CD4-positive, alpha-beta T cell treated with Interleukin-6 at 100 ng/mL for 8 hours (primary cell): ENCODE measurements around the gene LCE1F.

ENCODE experiments used
- DNase-seq: peaks from one replicate; pipeline ENCODE4 v3.0.0-alpha.2; 2020; ENCODE audit warnings: mixed read lengths, low spot score

The LCE1F gene, protein sequence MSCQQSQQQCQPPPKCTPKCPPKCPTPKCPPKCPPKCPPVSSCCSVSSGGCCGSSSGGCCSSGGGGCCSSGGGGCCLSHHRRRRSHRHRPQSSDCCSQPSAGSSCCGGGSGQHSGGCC

DNA sequence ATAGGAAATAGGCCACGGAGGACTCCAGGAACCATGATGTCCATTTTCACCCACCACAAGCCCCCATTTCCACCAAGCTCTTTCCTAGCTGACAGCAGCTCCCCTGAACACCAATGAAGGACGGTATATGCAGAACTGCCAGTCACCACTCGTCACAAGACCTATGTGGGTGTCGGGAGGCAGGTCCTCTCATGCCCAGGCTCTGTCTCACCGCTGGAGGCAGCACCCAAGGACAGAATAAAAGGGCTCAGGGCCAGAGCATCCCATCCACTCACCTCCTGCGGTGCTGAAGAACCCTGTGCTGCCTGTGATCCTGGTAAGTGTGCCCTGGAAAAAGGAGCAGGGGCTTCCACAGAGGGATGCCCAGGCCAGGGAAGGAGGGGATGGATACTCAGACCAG lies at the start of gene LCE1F:
LCE1F (plus strand) TSS at position 266 of the 400 bp plus-strand sequence. CDS start 1,232 bp downstream, outside the sequence.
- no peak for DNase-seq

DNA sequence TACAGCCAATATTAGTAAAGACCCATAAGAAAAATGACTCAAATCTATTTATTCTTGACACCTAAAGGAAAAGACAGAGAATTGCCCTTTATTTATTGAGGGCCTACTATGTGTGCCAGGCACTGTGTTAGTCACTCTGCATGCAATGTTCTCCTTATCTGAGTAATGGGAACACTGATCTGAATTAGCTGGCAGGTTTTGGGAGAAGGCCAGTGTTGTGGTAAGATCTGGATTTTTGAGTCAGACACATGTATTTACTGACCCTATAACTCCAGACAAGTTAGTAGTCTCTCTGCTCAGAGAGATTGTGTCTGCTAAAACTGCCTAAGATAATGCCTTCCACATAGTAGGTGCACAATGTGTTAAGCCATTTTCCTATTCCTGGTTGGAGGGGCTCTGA lies 49.7 kb upstream of the LCE1F start:
- no peak for DNase-seq

DNA sequence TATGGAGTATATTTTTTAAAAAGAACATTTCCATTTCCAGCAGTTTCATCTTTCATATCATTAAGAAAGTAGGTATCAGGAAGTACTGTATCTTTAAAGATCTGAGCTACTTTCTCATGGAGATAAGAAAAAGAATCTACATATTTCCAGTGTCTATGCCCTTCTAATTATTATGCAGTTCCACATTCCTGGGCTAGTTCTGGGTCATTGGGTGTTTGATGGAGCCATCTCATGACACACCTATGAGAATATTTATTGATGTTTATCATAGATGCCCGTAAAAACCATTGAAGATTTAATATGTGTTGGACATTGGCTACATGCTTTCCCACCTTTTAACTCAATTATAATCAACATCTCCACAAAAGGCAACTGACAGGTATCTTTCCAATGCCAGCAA lies 46.0 kb upstream of the LCE1F start:
- DNase-seq: no peak

DNA sequence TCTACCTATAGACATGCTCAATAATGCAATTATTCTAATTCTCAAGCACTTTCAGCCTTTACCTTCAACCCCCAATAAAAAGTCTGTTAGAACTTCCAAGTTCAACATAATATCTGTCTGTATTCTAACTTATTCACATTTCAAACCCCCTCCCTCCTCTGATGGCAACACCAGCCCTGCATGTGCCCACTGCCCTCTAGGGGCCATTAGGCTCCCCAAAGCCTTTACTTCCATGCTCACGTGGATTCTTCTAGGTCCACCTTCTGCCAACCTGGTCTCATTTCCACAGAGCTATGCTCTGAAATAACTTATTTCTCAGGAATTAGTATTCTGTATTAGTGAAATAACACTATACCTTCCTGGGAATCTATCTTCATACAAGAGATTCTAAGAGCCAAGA lies 39.3 kb upstream of the LCE1F start:
- no peak for DNase-seq

DNA sequence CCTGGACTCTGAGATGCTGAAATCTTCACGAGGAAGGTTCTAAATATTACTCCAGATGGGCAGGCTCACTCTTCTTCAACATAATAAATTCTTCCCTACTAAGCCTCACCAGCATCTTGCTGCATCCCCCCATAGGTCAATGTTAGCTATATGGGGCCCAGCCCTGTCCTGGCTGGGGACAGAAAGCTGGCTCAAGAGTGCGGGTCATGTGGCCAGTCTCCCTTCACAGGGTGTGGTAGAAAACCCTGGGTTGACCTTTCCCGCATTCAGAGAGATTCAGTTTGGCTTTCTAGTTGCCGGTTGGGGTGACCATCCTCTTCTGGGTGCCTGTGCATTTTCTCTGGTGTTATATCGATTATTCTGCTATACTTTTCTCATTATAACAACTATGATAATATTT lies 36.9 kb upstream of the LCE1F start:
- DNase-seq: no peak

DNA sequence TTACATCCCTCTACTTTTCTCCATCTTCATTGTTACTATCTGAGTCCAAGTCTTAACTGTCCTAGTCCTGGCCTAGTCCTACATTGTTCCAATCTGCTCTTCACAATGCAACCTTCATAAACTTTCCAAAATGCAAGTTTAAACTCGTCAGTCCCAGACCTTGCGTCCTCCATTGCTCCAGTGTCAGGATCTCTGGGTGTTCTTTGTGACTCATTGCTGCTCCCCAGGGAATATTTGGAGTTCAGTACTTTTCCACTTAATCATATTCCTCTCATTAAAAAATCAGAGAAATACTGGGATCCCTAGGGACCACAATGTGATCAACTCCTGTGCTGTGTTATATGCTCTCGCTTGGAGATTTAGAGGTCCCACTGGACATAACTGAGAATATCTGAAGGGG lies 35.1 kb upstream of the LCE1F start:
- DNase-seq: no peak

DNA sequence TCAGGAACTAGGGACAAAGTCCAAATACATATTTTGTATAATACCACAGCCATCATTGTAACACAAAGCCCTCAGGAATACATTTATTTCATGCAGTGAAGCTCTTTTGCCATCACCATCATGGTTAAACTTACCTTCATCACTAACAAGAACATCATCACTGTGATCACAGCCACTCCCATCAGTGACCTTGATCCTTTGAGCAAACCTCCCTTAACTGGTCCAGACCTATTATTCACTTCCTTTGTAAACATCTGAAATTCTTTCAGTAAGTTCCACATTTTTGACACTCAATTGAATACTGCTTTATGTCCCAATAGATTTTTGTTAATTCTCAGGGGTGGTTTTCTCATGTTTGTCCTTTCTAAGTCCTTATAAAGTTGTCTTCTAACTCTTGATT lies 33.3 kb upstream of the LCE1F start:
- DNase-seq: no peak

DNA sequence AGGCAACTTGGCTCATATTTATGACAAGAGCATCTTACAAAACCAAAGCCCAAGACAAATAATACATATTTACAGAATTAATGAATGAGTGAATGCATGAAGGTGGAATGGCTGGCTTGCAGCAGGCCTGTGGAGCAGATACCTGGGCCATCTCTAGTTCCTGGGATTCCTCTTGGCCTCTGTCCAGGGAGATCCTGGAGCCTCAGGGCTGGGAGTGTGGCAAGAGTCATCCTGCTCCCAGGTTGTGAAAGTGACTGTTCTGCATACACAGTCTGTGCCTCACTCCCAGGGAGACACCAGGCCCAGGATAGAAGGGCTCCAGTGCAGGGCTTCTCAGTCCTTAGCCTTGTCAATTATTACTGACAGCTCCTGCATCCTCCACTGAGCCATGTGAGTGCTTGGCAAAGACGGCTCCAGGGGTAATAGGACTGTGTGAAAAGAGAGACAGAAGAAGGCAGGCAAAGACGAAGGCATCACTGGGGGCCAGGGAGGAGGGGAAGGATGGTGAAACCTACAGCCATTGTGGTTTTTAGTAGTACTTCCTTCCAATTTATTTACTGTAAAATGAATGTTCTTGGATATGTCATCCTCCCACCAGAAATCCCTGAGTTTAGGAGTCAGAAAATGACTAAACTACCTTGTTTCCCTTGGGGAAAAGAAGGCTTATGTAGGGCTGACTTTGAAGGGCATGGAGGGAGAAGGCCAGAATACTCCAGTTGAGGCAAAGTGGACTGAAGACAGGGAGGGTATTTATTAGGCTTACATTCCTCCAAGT lies 31.4 kb upstream of the LCE1F start:
- no peak for DNase-seq

DNA sequence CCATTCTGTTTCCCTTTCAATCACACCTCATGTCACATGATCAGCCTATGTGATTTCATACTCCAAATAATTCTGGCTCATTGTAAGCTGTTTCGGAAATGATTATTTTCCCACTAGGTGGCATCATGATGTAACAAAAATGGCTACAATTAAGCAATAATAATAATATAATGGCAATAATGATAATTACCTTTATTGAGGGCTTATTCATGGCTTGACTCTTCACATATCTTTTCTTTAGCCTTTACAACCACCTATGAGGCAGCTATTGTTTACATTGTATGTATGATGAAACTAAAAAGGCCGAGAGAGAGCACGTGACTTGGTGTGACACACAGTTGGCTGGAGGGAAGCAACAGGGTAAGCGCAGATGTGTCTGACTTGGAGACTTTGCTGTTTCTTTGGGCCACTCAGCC lies 29.6 kb upstream of the LCE1F start:
- no peak for DNase-seq

DNA sequence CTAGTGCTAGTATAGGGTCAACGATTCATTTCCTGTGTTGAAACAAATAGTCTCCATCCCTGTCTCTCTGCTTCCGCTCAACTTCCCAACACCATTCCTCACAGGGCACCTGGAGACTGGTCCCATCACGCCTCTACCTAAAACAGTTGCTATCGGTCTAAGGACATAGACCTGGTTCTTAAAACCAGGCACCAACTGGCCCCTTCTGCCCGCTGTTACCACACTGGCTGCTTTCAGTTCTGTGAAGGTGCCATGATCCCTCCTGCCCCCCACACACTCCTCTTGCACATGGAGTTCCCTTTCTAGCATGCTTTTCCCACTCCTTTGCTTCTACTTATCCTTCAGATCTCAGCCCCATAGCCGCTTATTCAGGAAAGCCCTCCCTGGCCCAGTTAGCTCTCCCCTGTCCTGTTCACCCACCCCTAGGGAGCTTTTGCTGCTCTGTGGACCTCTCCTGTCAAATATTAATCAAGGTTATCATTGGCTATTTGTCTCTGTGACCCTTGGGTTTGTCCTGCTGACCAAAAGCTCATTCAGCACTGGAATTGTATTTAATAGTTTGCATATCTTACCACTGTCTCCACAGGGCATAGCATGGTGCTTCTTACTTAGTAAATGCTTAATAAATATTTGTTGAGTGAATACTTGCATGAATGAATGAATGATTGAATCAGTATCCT lies 29.0 kb upstream of the LCE1F start:
- no peak for DNase-seq

DNA sequence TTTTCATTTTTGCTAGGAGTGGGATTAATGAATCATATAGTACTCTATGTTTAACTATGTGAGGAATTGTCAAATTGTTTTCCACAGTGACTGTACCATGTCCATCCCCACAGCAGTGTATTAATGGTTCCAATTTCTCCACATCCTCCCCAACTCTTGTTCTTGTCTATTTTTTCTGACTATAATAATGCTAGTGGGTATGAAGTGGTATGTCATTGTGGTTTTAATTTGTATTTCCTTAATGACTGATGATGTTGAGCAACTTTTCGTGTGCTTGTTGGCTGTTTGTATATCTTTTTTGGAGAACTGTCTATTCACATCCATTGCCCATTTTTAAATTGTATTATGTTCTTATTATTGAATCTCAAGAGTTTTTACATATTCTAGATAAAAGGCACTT lies 27.1 kb upstream of the LCE1F start:
- DNase-seq: no peak

DNA sequence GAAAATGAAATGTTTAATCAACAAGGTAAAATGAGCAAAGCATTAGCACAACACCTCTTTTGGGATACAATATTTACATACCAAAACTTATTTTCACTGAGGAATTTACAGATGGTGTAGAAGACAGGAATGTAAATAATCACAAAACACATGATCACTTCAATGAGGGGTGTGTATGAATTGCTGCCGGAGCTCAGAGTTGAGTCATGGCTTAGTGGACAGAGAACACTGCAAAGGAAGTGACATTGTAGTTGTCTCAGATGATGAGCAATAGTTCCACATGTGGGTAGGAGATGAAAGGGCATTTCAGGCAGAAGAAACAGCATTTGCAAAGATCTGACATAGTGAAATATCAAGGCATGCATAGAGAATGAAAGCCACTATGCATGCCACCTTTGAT lies 22.7 kb upstream of the LCE1F start:
- no peak for DNase-seq

DNA sequence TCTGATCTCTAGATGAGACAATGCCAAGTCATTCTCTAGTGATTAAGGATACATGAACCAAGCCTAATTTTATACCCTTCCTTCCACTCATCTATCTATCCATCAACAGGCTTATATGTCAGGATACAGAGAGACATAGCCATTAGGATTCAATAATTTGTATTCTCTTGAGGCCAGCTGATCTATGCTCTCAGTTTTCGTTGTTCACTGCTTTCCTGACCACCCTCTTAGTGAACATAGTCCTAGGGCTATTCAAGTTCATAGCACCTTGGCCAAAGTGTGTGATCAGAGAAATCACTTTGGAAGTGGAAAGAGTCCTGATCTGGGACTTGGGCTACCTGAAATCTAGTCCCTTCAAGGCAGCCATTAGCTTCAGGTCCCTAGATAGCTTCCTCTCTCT lies 21.4 kb upstream of the LCE1F start:
- DNase-seq: no peak

DNA sequence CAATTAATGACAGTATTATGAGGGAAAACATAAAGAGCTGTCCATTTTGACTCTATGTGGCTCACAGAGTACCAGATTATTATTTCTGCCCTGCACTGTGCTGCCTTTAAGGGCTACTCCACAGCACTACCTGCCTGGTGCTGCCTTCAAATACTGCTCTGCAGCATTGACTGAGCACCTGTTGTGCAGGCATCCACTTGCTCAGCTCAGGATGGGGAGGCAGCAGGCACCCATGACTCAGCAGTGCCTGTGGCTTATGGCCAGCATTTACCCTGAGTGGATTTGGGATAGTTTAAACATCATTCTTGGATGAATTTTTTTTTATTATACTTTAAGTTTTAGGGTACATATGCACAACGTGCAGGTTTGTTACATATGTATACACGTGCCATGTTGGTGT lies 18.1 kb upstream of the LCE1F start:
- no peak for DNase-seq

DNA sequence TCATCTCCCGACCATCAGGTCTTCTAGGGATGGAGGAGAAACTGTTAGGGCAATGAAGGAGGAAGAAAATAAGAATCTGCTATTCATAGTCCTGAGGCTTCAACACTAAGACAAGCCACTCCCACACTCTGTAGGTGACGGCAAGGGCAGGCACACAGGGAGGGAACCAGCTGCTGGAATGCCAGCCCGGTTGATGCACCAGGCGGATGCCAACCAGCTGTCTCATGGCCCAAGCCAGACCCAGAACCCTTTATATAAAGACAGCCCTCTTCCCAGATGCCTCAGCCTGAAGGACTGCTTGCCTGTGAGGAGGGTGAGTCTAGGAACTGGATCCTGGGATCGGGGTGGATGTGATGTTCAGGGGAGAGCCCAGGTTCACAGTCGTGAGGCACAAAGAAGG lies 17.2 kb upstream of the LCE1F start, which contains the start of gene KPRP:
KPRP (plus strand) TSS at position 279 of the 400 bp plus-strand sequence. CDS start 1,564 bp downstream, outside the sequence.
- no peak for DNase-seq

DNA sequence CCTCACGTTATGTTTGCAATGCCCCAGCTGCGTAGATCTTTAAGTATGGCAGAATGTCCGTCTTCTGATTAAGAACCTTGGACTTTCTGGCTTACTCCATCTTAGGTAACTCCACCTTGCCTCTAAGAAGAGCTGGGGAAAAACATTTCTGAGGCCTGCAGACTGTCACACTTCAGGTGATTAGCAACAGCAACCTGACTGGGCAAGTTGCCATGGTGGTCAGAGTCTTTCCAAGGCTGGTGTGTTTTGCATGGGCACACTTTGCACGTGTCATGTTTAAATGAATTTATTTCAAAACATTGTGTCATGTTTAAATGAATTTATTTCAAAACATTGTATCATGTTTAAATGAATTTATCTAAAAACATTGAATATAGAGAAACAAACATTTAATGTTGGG lies 16.3 kb upstream of the LCE1F start:
- no peak for DNase-seq

DNA sequence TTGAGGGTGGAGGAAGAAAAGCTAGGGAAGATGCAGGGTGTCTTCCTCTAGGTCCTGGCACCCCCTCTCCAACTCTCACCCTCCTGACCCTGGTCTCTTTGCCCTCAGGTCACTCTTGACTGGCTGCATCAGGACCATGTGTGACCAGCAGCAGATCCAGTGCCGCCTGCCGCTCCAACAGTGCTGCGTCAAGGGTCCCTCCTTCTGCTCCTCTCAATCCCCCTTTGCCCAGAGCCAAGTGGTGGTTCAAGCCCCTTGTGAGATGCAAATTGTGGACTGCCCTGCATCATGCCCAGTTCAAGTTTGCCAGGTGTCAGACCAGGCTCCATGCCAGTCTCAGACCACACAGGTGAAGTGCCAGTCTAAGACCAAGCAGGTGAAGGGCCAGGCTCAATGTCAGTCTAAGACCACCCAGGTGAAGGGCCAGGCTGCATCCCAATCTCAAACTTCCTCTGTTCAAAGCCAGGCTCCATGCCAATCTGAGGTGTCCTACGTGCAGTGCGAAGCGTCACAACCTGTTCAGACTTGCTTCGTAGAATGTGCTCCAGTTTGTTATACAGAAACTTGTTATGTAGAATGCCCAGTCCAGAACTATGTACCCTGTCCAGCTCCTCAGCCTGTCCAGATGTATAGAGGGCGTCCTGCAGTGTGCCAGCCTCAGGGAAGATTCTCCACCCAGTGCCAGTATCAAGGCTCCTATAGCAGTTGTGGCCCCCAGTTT lies 15.3 kb upstream of the LCE1F start:
- no peak for DNase-seq

DNA sequence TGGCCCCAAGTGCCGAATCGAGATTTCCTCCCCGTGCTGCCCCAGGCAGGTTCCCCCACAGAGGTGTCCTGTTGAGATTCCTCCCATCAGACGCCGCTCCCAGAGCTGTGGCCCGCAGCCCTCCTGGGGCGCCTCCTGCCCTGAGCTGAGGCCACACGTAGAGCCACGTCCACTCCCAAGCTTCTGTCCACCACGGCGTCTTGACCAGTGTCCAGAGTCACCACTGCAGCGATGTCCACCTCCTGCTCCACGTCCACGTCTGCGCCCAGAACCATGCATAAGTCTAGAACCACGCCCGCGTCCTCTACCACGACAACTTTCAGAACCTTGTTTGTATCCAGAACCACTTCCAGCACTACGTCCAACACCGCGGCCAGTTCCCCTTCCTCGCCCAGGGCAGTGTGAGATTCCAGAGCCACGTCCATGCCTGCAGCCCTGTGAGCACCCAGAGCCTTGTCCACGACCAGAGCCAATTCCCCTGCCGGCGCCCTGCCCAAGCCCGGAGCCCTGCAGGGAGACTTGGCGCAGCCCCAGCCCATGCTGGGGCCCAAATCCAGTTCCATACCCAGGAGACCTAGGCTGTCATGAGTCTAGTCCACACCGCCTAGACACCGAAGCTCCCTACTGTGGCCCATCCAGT lies 14.3 kb upstream of the LCE1F start:
- DNase-seq: no peak

DNA sequence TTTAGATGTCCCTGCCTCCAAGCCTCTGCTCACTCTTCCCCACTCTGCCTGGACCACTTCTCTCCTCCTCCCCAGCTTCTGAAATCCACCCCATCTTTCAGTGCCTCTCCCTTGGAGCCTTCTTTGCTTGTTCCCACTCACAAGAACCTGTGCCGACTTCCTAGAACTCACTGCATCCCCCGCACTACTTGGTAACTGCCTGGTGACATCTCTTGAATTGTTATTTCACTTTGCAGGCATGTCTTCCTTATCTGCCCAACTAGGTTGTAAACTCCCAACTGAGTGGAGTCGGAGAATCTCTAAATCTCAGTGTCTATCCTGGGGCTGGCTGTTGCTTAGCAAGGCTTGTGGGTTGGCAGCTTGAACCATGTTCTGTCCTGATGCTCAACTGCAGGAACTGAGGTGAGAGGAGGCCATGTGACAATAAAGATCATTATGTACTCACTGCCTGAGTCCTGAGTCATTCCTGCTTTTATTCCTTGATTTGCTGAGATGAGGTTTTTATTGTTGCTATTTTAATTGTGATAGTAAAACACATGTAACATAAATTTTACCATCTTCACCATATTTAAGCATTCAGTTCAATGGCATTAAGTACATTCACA lies 13.2 kb upstream of the LCE1F start:
- no peak for DNase-seq

DNA sequence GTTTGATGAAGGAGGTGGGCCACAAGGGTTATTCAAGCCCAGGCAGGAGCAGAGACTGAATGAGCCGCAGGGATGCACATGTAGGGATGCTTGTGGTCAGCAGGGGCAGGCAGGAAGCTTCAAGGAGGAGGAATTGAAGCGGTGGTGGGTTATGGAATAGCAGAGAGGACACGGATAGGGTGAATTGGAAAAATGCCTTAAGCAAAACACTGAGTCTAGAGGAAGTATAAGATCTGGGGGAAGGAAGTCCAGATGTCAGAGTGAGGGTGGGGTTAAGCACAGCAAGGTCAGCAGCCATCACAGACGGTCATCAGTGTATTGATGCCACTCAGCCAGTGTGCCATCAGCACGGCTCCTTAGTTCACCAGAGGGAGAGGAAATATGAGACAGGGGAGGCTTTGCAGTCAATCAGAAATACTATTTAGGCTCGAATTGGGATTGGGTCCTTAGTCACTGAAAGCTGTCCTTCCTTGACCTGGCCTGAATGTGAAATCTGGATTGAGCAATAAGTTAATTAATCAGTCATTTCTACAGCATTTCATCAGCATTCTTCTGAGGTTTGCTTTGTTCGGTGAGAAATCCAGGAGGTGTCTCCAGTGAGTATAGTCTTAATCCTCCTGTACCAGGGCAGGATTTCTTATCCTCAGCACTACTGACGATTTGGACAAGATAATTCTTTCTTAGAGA lies 6.0 kb upstream of the LCE1F start:
- no peak for DNase-seq

DNA sequence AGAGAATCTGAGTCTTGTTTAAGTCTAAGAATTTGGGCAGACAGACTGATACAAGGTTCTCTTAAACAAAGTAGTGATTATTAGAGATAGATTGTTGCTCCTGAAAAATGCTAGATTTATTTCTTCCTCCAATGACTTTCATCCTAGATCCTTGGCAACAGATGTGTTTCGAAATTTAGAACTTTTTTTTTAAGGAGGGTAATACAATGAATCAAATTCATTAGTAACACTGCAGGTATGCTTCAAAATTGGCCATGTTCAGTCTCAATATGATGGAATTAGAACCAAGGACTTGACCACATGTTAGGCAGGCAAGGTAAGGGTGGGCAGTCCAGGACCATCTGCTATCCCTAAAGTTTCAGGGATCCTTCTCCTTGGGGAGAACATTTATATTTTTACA lies 4.5 kb upstream of the LCE1F start:
- DNase-seq: no peak
